IPS-18c (cell line): ENCODE results near the gene FAM174C.
A peak's percentile ranks its signal among the peaks of the same experiment; 100 is the strongest.
"Not testable (repeated sequence)": the region's sequence is repeated elsewhere in the genome, so short reads cannot be mapped to it uniquely, and the experiment has no call there.

Experiments used
- H3K4me3 ChIP-seq: 2 replicates; pipeline ENCODE4 v1.7.0; 2013; ENCODE audit warnings: low read depth, mild to moderate bottlenecking, low read length, moderate library complexity; ENCODE audit not compliant: insufficient read depth
- H3K9me3 ChIP-seq: one replicate; pipeline ENCODE4 v1.6.1; 2013; ENCODE audit warnings: mild to moderate bottlenecking, low read length, moderate library complexity; ENCODE audit not compliant: control insufficient read depth, insufficient read depth

FAM174C gene

DNA sequence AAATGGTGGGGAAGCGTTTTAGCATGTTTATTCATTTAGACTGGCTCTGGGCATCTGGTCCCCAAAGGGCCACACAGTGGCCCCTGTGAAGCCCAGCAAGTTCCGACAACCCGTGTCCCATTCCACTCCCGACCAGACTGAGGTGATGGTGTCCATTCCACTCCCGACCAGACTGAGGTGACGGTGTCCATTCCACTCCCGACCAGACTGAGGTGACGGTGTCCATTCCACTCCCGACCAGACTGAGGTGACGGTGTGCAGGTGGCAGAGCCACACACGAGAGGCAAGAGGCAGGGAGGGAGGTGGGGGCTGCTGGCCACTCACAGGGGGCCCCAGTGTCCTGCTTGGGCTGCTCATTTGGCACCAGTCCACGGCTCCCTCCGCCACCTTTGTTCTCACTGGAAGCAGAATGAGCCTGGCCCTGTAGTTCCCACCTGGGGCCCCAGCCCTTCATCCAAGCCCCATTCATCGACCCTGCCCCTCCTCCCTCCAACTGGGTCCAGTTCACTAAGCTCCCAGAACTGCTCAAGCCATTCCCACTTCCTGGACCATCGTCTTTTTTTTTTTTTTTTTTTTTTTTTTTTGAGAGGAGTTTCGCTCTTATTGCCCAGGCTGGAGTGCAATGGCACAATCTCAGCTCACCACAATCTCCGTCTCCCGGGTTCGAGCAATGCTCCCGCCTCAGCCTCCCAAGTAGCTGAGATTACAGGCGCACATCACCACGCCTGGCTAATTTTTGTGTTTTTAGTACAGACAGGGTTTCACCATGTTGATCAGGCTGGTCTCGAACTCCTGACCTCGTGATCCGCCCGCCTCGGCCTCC lies 28.9 kb upstream of the FAM174C start:
- H3K4me3 ChIP-seq, H3K9me3 ChIP-seq: not testable (repeated sequence)

- H3K9me3 ChIP-seq: peaks cover 2% of the 10 kb centered on the region
Measured at GRCh38 chr19:1247748-1248138, 27.6 kb upstream of the FAM174C start.

GRCh38 chr19:1248139-1248785 lies 27.1 kb upstream of the FAM174C start, which contains the start of gene MIDN:
Gene MIDN (plus strand): TSS chr19:1248583. CDS start chr19:1250297, 1,714 bp downstream.
- H3K4me3 ChIP-seq: peak within 1 kb of the TSS; percentile 76
- H3K9me3 ChIP-seq: peaks cover 2% of the 10 kb centered on the region

More at GRCh38 chr19:1247748-1248138, 27.6 kb upstream of the FAM174C start:
- H3K4me3 ChIP-seq: peak overlapping the region; percentile 76; the same call in 1 of the 2 replicates

- H3K4me3 ChIP-seq: peak overlapping the region; percentile 76
- peaks cover 2% of the 10 kb centered on the region for H3K9me3 ChIP-seq
Measured at GRCh38 chr19:1248786-1249297, 26.5 kb upstream of the FAM174C start.

DNA sequence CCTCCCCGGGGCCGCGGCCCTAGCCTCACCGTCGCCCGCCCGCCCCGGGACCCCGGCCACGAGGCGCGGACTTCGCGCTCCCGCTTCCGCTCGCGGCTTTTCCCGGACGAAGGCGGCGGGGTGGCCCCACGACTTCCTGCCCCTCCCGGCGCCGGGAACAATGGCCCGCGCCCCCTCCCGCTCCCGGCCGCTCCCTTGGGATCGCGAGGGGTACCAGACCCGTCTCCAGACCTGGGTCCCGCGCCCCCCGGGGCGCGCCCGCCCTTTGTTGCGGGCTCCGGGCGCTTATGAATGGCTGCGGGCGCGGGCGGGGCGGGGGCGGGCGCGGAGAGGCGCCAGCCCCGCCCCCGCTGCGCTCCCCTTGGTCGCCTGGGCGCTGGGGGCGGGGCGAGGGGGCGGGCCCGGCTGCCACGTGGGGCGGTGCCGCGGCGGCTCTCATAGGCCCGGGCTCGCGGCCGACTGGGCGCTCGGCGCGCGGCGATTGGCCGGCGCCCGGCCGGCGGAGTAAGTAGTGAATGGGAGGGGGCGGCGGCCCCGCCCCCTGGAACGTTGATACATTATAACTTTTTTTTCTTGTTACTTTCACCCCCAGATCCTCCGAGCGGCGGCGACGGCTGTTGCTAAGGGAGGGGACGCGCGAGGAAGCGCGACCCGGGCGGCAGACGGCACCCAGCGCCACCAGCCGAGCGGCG lies 25.9 kb upstream of the FAM174C start:
- Histone ChIP-seq H3K4me3 (peak overlapping the region; percentile 84), H3K9me3 (peaks cover 2% of the 10 kb centered on the region)

DNA sequence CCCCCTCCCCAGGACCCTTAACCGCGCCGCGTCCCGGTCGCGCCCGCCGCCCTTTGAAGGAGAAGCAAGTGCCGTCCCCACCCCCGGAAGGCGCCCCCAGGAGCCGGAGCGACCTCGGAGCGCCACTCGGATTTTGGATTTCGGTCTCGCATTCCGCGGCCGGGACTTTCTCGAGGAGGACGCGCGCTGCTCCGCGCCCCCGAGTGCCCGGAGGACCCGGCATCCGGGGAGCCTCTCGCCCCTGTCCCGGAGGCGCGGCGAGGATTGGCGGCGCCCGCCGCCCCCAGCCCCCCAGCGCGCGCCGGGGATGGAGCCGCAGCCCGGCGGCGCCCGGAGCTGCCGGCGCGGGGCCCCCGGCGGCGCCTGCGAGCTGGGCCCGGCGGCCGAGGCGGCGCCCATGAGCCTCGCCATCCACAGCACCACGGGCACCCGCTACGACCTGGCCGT lies 25.3 kb upstream of the FAM174C start:
- Histone ChIP-seq H3K9me3 (peaks cover 2% of the 10 kb centered on the region), H3K4me3 (peak overlapping the region; percentile 84)

- H3K4me3 ChIP-seq: peak overlapping the region; percentile 84
Measured at GRCh38 chr19:1250437-1251260, 24.7 kb upstream of the FAM174C start.

GRCh38 chr19:1251330-1252220 lies 23.8 kb upstream of the FAM174C start:
- H3K9me3 ChIP-seq: peaks cover 2% of the 10 kb centered on the region
- H3K4me3 ChIP-seq: peak overlapping the region; percentile 84

More at GRCh38 chr19:1250437-1251260, 24.7 kb upstream of the FAM174C start:
- peaks cover 2% of the 10 kb centered on the region for H3K9me3 ChIP-seq

DNA sequence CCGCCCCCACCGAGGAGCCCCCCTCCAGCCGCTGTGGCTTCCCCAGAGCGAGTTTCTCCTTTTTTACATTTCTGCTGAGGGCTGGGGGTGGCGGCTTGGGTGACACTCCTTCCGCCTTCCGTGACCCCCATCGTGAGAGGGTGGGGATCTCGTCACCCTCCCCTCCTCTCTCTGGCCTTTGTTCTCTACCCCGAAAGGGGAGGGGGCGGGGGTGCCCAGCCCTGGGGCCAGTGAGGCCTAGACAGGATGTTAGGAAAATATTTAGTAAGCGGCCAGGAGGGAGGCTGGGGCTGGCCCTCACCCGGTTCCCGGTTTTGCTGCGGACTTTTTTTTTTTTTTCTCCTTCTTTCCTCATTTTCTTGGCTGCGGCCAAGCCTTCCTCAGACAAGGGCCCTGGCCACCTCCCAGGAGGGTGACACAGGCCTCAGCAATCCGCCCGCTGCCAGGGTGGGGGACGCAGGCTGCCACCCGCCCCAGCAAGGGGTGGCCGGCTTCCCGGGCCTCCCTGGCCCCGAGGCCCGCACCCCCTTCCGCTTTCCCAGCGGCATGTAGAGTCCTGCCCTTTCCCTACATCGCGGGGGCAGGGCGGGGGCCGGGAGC lies 23.0 kb upstream of the FAM174C start:
- Histone ChIP-seq H3K9me3 (peaks cover 3% of the 10 kb centered on the region), H3K4me3 (peak overlapping the region; percentile 84)

- Histone ChIP-seq H3K9me3 (peaks cover 4% of the 10 kb centered on the region), H3K4me3 (peak overlapping the region; percentile 84; the same call in 1 of the 2 replicates)
Measured at GRCh38 chr19:1252821-1253513, 22.4 kb upstream of the FAM174C start.

GRCh38 chr19:1253514-1254080 lies 21.7 kb upstream of the FAM174C start:
- H3K9me3 ChIP-seq: peaks cover 4% of the 10 kb centered on the region
- H3K4me3 ChIP-seq: no peak overlapping the region

GRCh38 chr19:1254081-1254527 lies 21.2 kb upstream of the FAM174C start:
- peaks cover 6% of the 10 kb centered on the region for H3K9me3 ChIP-seq
- no peak overlapping the region for H3K4me3 ChIP-seq

DNA sequence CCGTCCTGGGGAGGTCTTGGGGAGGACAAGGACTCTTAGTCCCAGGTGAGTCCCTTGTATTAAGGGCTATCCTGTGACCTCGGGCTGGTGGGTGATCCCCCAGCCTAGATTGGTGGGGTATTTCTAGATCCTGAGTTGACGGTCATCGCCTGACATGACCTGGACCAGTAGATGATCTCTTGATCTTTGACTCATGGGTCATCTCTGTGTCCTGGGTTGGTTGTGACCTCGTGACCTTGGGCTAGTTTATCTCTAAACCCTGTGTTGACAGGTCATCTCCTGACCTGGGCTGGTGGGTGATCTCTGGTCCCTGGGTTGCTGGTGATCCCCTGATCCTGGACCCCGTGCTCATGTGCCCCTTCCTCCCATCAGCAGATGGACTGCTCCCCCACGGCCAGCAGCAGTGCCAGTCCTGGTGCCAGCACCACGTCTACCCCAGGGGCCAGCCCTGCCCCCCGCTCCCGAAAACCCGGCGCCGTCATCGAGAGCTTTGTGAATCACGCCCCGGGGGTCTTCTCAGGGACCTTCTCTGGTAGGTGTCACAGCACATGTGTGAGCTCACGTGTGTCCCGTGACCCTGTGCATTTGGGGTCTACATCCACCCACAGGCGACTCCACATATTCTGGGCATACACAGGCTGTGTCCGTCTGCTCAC lies 20.7 kb upstream of the FAM174C start:
- Histone ChIP-seq H3K9me3 (peaks cover 4% of the 10 kb centered on the region), H3K4me3 (no peak overlapping the region)
